NCI-H1694 (cell line): Measurements from ENCODE around the gene OR1D5.
"Not testable (repeated sequence)": the region's sequence is repeated elsewhere in the genome, so short reads cannot be mapped to it uniquely, and the experiment has no call there.

Source experiments
- DNase-seq: peaks from one replicate; lab custom pipeline; 2025; lab: John Stamatoyannopoulos, UW

Gene OR1D5, protein sequence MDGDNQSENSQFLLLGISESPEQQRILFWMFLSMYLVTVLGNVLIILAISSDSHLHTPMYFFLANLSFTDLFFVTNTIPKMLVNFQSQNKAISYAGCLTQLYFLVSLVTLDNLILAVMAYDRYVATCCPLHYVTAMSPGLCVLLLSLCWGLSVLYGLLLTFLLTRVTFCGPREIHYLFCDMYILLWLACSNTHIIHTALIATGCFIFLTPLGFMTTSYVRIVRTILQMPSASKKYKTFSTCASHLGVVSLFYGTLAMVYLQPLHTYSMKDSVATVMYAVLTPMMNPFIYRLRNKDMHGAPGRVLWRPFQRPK

DNA sequence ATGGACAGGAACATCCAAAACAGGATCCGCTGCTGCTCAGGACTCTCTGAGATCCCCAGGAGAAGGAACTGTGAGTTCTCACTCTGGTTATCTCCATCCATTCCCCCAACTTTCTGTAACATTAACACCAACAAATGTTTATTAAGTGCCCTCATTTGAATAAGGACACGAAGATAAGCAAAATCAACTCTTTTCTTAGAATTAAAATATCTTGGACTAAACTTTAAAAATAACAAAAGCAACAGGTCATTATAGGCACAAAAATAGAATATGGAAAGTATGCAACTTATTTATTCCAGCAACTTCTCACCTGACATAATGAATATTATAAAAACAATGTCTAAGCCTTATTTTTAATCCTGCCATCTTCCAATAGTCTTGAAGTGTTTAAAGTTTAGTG is at the start of gene OR1D5:
Gene OR1D5 (minus strand): TSS at position 101 of the 400 bp plus-strand sequence. CDS start 0 bp downstream, at position 101.
- DNase-seq = not testable (repeated sequence)

- no peak for DNase-seq
Observed at GRCh38 chr17:3104322-3104721, 40.9 kb upstream of the OR1D5 start, which contains the start of gene OR1D2. OR1D2 (minus strand) TSS chr17:3104422; CDS start chr17:3092996, 11,426 bp downstream.

DNA sequence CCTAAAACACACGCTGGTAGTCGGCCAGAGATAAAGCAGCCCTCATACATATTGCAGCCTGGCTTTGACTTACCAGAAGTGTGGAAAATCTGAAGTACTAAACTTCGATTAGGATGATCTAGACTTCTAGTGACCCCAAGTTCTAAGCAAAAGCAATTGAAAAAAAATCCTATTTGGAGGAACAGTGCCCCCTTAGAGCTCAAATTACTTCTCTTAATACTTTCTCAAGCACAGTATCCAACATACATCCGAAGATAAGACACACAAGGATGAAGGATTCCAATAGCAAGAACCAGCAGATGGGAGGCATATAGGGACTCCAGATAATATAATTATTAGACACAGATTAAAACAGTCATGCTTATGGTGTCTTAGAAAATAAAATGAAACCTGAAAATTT is 10.4 kb upstream of the OR1D5 start:
- DNase-seq = not testable (repeated sequence)

- DNase-seq = not testable (repeated sequence)
Observed at GRCh38 chr17:3065192-3065591, 1.8 kb upstream of the OR1D5 start.

DNA sequence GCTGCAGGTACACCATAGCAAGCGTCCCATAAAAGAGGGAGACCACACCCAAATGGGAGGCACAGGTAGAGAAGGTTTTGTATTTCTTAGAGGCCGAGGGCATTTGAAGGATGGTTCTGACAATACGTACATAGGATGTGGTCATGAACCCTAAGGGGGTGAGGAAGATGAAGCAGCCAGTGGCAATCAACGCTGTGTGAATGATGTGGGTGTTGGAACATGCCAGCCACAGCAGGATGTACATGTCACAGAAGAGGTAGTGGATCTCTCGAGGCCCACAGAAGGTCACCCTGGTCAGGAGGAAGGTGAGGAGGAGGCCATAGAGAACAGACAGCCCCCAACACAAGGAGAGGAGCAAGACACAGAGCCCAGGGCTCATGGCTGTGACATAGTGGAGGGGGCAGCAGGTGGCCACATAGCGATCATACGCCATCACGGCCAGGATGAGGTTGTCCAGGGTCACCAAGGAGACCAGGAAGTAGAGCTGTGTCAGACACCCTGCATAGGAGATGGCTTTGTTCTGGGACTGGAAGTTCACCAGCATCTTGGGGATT is 506 bp downstream of the OR1D5 start:
- DNase-seq = not testable (repeated sequence)

GRCh38 chr17:3054868-3055267 is 8.5 kb downstream of the OR1D5 start:
- DNase-seq = not testable (repeated sequence)

DNA sequence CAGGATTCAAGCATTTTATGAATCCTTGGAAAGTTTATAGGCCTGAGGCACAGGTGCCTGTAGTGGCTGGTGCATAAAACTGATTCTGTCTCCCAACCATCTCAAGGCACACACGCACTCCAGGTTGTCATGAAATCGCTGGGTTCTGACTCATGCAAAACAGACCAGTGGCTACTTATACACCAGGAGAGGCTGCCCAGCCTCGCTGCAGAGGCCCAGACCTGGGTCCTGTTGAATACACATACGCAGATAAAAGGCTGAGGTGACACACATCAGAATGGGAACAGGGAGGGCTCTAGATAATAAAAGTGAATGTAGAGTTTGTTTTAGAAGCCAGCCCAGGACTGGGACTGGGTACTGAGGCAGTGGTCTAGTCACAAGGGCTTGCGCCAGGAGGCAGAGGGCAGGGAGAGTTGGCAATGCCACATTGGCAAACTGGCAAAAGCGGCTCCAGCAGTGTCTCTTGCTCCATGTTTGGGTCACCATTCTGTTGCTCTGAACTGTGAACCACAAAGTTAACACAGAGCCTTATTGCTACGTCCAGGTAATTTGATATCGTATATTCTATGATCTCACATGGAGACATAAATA is 13.6 kb downstream of the OR1D5 start:
- no peak for DNase-seq

DNA sequence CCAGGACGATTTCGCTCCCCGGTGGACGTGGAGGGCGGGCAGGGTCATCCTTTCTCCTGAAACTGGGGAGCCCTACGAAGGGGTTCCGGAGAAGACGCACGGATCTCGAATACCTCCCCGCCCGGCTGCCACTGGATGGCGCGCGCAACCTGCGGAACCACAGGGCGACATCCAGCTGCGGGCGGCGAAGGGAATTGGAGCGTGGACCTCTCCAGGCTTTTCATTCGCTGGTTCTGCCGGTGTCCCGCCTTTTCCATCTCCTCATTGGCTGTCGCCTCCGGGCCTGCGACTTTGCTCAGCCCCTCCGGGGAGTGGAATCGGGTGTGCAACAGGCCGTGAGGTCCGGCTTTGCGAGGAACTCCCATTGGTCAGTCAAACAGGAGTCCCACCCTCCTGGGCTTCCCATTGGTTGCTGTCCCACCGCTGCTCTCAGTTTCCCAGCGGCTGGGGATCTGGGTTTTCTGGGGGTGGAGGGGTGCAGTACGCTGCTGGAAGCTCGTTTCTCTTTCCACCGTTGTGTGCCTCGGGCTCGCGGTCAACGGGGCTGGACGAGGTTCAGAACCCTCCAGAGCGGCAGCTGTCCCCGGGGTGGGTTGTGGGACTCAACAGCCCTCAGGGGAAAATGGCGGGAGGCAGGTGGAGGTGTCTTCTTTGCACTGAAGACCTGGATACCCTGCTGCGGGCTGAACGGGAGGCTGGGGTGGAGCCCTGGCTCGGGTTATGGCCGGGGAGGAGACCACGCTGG is 14.5 kb downstream of the OR1D5 start:
- peak; percentile 94 for DNase-seq

GRCh38 chr17:3046753-3047152 is 16.7 kb downstream of the OR1D5 start:
- no peak for DNase-seq

GRCh38 chr17:3043737-3044365 is 19.6 kb downstream of the OR1D5 start:
- no peak for DNase-seq

- no peak for DNase-seq
Observed at GRCh38 chr17:3040882-3041281, 22.5 kb downstream of the OR1D5 start.

- DNase-seq = peak; percentile 31
Observed at GRCh38 chr17:3039736-3040135, 23.7 kb downstream of the OR1D5 start.

DNA sequence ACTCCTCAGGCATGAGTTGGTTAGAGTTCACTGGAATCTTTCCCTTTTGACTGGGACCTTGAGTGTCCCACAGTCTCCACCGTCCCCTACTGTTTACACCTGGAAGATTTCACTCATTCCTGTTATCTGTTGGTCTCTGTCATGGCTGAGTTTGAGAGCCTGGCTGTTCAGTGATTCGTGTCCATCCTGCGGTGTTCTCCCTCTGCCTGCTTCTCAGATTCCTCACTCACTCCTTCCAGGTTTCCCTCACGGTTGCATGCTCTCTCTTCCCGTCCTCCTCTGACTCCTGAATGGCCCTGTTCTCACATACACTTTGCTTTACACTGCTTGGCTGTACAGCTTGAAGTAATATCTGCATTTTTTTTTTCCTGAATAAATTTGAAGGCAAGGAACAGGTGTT is 24.5 kb downstream of the OR1D5 start:
- DNase-seq = no peak

- DNase-seq = no peak
Observed at GRCh38 chr17:3037259-3037658, 26.1 kb downstream of the OR1D5 start.

DNA sequence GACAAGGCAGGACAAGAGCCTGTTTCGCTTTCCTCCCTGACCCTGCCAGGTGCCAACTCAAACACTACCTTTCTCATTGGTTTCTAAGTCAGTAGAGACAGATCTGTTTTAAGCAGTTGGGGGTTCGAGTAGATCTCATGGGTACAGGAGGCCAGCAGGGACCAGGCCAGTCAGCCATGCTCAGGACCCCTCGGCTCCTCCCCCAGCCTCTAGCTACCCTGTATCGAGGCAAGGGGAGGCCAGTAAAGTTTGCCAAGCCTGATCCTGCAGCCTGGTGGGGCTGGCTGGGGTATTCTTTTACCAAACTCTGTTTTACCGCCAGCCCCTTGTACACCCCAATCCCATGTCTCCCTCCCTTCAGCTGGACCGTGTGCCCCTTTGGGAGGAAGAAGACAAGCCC is 26.6 kb downstream of the OR1D5 start:
- DNase-seq = no peak

- no peak for DNase-seq
Observed at GRCh38 chr17:3035968-3036280, 27.5 kb downstream of the OR1D5 start.

- no peak for DNase-seq
Observed at GRCh38 chr17:3035256-3035967, 28.0 kb downstream of the OR1D5 start.

GRCh38 chr17:3034578-3034920 is 28.9 kb downstream of the OR1D5 start:
- no peak for DNase-seq

- no peak for DNase-seq
Observed at GRCh38 chr17:3033741-3034577, 29.4 kb downstream of the OR1D5 start.

GRCh38 chr17:3033248-3033640 is 30.2 kb downstream of the OR1D5 start:
- DNase-seq = no peak
